Adrenal gland (tissue), 12 donors: ENCODE results near the gene CDK6. TPM values are rescaled to one million over a fixed set of nuclear protein-coding genes. Genes with fewer than 3 reads are reported as not detected.

Experiments
- DNase-seq, 7 donors: peaks; one replicate each; pipeline ENCODE4 v3.0.0-alpha.2; 2019 to 2020
- H3K27ac ChIP-seq, 5 donors: fragments of 200-600 bp; sonication (generic) in 4 of 5; 1 replicate in 3 of 5; 2 replicates in 2 of 5; pipeline versions ENCODE4 v1.5.1 to v1.8.0; 2016 to 2020; ENCODE audit warnings: mild to moderate bottlenecking in 1 of 5
- H3K27me3 ChIP-seq: fragments of 200-600 bp; 2 replicates; pipeline ENCODE4 v1.8.0; 2021
- H3K36me3 ChIP-seq, 2 donors: fragments of 200-600 bp; replicated peaks in 1 of 2; 1 replicate in 1 of 2; 2 replicates in 1 of 2; pipeline versions ENCODE4 v1.5.1 to v1.8.0; 2018 to 2022
- H3K4me1 ChIP-seq, 2 donors: fragments of 200-600 bp; replicated peaks in 1 of 2; 1 replicate in 1 of 2; 2 replicates in 1 of 2; pipeline versions ENCODE4 v1.5.1 to v1.8.0; 2018 to 2021
- H3K4me3 ChIP-seq, 4 donors: fragments of 200-600 bp; sonication (generic) in 3 of 4; one replicate each; pipeline ENCODE4 v1.5.1; 2016 to 2018
- H3K9me3 ChIP-seq, 3 donors: fragments of 200-600 bp; sonication (generic) in 1 of 3; replicated peaks in 1 of 3; 1 replicate in 2 of 3; 2 replicates in 1 of 3; pipeline versions ENCODE4 v1.5.1 to v1.8.0; 2016 to 2021
- CTCF ChIP-seq, 6 experiments: fragments of 450-650 bp in 4 of 6; fragments of 200-600 bp in 2 of 6; sonication (generic) in 1 of 6; IDR thresholded peaks; 1 replicate in 5 of 6; 2 replicates in 1 of 6; pipeline versions ENCODE4 v1.5.1 to v1.8.0; 2016 to 2021; ENCODE audit warnings: antibody characterized with exemption in 6 of 6, mild to moderate bottlenecking in 2 of 6, moderate library complexity in 1 of 6
- POLR2A ChIP-seq, 2 donors: fragments of 450-650 bp; IDR thresholded peaks; one replicate each; pipeline ENCODE4 v1.6.1; 2017; ENCODE audit warnings: antibody characterized with exemption in 2 of 2, mild to moderate bottlenecking in 2 of 2, moderate library complexity in 1 of 2
- WGBS, 4 donors: extraction: QIAGEN DNeasy Blood & Tissue Kit in 2 of 4; methylation state at CpG; one replicate each; pipeline versions ENCODE4 v1.1.5 to v1.1.7; 2013 to 2017; 5-methylcytosine and 5-hydroxymethylcytosine counted together
- intact Hi-C, 2 donors: fragments of 100-400 bp; cut with DNase I; formaldehyde crosslinking; loops; one replicate each; pipeline versions ENCODE4 v1.14.1 to v1.15.0; 2022 to 2023
- polyA plus RNA-seq, 3 donors: library from polyadenylated mRNA; stranded (reverse); fragments of 200-250 nt in 2 of 3; fragments of 350-450 nt in 1 of 3; fragmentation: Illumina TruSeq in 1 of 3; extraction: RNeasy Lipid Tissue Mini Kit (QIAGEN cat#74804) in 1 of 3; gene quantifications; one replicate each; pipeline ENCODE4 v1.2.3, GENCODE V29; 2013 to 2014
- total RNA-seq, 9 donors: library from RNA; depleted of rRNA in 4 of 9; stranded (reverse); fragments of >200 nt in 4 of 9; fragments of 120-200 nt in 1 of 9; fragmentation: NEBNext Ultra II Directional in 1 of 9; extraction: Animal tissue kit (Norgen Biotek cat#: 25700) in 1 of 9; gene quantifications; one replicate each; pipeline versions ENCODE4 v1.1.0 to v1.2.4, GENCODE V29; 2013 to 2023
- donor health status: healthy with polysubstance abuse.
- donor health status: Bipolar disorder and iron deficiency.
- donor health status: DM: yes; HTN: yes; CAD: no.
- donor health status: DM: no; HTN: no; CAD: no.
- donor health status: DM: no; HTN: no; CAD: no.
- donor health status: DM: yes; HTN: yes; CAD: no.

Gene CDK6
- total and polyA plus RNA-seq, 12 donors = 2.5 to 151 (median 33.4) TPM

DNA sequence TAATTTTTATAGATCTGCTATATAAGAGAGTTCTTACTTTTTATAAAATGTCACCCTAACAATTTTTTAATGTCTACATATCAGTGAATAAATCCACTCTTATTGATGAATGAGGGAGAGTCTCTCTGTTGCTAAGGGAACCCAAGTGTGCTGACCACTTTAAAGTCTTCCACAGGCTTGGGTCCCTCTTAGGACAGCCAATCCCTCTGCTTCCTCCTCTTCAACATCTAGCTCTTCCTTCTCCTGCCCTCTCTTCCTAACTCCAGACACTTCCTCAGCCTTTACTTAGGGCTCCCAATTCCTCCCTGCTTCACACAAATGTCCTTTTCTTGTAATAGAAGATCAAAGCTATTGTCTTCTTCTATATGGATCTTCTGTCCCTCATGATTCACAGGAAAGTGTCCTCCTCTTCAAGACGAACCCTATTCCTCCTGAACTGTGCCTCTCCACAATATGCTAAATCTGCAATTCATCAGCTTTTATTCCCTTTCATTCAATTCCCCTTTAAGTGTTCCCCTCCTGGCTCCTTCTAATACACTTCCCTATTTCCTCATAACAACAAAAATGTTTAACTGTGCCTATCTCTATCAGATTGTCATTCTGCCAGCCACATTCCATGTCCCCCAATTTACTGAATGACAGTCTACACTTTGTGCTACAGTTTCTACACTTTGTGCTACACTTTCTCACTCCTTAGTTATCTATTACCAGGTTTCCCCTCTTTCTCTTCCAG is 37.7 kb downstream of the CDK6 start:
- H3K27me3 ChIP-seq = no peaks in the 10 kb centered on the region
- peak overlapping the region in 2 of 5 donors; percentile 8 to 15 for H3K27ac ChIP-seq
- no peak for TF ChIP-seq POLR2A (IDR thresholded peaks at IDR 0.05)
- no peak for TF ChIP-seq CTCF (IDR thresholded peaks at IDR 0.05)
- no peak overlapping the region for H3K4me3 ChIP-seq
- intact Hi-C loops = no loop called here
- 48 to 54% (median 51%) methylated on average over 1 of the region's 1 CpG for WGBS, 4 donors
- no peaks in the 10 kb centered on the region for H3K36me3 ChIP-seq
- DNase-seq = peak in 2 of 7 donors; percentile 21 to 30
- H3K9me3 ChIP-seq = no peaks in the 10 kb centered on the region
- peaks cover 27 to 44% of the 10 kb centered on the region in 2 donors for H3K4me1 ChIP-seq

DNA sequence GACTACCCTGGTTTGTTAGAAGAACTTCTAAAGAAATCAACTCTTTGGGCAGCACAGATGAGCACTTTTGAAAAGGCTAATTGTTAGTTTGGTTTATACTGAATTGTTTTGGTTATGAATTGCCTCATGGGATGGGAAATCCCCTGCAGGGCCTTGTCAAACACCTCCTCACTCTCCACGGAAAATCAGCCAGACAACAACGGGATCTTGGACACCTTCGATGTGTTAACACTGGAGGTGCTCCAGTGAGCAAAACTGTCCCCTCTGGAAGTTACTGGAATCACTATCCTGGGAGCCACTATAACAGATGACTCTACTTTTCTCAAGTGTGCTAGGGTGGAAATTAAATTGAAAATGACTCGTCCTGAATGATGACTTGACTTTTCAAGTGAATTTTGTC is 38.7 kb downstream of the CDK6 start:
- Histone ChIP-seq H3K27ac (peak overlapping the region in 3 of 5 donors; percentile 2 to 50 (median 15)), H3K4me3 (no peak overlapping the region), H3K4me1 (peaks cover 27 to 49% of the 10 kb centered on the region in 2 donors), H3K9me3 (no peaks in the 10 kb centered on the region), H3K36me3 (no peaks in the 10 kb centered on the region), H3K27me3 (no peaks in the 10 kb centered on the region)
- intact Hi-C loops = no loop called here
- TF ChIP-seq CTCF (IDR thresholded peaks at IDR 0.05) = no peak
- no peak for TF ChIP-seq POLR2A (IDR thresholded peaks at IDR 0.05)
- WGBS, 4 donors = 53 to 69% (median 65%) methylated on average over 3 to 4 of the region's 4 CpGs
- DNase-seq = no peak

DNA sequence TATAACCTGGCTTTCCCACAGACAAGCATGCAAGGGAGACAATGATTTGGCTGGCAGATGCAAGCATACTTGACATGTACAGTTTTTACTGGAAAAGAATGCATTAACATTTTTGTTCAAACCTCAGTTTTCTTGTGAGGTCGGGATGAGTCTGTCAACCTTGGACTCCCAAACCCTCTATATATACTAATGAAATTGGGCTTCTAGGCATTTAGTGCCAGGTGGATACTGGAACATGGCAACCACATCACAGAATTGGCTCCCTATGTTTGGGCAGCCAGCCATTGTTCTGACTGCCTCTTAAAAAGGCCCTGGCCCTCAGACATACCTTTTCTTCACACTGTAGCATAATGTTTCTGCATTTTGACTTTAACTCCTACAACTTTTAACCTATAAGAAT is 39.1 kb downstream of the CDK6 start:
- DNase-seq = no peak
- Histone ChIP-seq H3K4me1 (peaks cover 27 to 49% of the 10 kb centered on the region in 2 donors), H3K9me3 (no peaks in the 10 kb centered on the region), H3K36me3 (no peaks in the 10 kb centered on the region), H3K4me3 (no peak overlapping the region), H3K27me3 (no peaks in the 10 kb centered on the region), H3K27ac (peak overlapping the region in 2 of 5 donors; percentile 2 to 15)
- intact Hi-C loops = no loop called here
- 79 to 93% (median 85%) methylated on average over 1 of the region's 1 CpG for WGBS, 4 donors
- TF ChIP-seq POLR2A (IDR thresholded peaks at IDR 0.05) = no peak
- no peak for TF ChIP-seq CTCF (IDR thresholded peaks at IDR 0.05)

DNA sequence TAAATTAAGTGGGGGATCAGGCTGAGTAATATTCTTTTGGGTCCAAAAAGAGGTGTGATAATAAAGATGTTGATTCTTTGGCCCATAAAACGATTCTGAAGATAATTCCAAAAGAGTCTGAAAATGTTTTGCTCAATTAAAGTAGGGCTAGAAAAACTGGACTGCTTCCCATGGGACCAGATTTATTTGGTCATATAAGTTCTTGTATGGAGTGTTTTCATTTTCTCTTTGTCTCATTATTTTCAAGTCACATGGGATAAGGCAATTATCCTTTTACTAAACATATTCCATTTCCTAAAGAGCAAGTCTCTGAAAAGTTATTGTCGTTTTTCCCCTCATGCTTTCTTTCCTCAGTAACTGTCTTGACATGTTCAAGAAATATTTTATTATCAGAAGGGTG is 41.5 kb downstream of the CDK6 start:
- no peaks in the 10 kb centered on the region for H3K36me3 ChIP-seq
- TF ChIP-seq POLR2A (IDR thresholded peaks at IDR 0.05) = no peak
- no peak for TF ChIP-seq CTCF (IDR thresholded peaks at IDR 0.05)
- H3K27me3 ChIP-seq = no peaks in the 10 kb centered on the region
- H3K4me3 ChIP-seq = no peak overlapping the region
- peaks cover 34 to 59% of the 10 kb centered on the region in 2 donors for H3K4me1 ChIP-seq
- intact Hi-C loops = no loop called here
- H3K27ac ChIP-seq = no peak overlapping the region
- no peaks in the 10 kb centered on the region for H3K9me3 ChIP-seq
- 31 to 32% (median 32%) methylated on average over 2 of the region's 2 CpGs for WGBS, 4 donors
- DNase-seq = no peak
